ENCODE data around the gene PDLIM4.

DNA sequence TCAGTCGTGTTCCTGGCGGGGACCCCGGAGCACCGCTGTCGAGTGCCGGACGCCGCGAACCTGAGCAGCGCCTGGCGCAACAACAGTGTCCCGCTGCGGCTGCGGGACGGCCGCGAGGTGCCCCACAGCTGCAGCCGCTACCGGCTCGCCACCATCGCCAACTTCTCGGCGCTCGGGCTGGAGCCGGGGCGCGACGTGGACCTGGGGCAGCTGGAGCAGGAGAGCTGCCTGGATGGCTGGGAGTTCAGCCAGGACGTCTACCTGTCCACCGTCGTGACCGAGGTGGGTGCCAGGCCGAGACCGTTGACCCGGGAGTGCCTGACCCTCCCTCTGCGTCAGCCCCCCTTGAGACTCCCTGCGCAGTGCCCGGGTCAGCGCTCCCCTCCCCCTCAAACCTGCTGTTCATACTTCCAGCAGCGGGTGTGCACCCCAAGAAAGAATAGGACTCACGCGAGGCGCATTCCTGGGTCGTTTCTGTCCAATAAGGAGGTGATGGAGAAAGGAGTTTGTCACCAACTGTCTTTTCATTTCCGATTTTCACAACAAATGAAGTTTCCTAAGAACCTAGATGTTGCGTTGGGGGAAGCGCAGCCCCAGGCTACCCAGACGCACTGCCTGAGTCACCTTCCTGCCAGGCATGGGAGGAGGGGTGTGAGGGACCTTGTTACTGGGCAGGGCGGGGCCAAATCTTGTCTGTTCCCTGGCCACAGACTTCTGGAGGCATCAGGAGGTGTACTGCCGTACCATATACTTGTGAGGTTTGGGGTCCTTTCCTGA is 37.4 kb downstream of the PDLIM4 start:
- no peak for TF ChIP-seq CTCF (conservative IDR thresholded peaks at IDR 0.05)
- no peak for TF ChIP-seq EZH2 (IDR thresholded peaks at IDR 0.05; ENCODE audit: low read depth)
